MM.1S (cell line): ENCODE results near the gene FOXO1.

ENCODE experiments used
- DNase-seq: peaks from one replicate; pipeline ENCODE4 v3.0.0-alpha.2; 2015
- H2AFZ ChIP-seq: fragments of 300-600 bp; sonication (generic); 2 replicates; pipeline ENCODE4 v1.6.0; 2016; ENCODE audit warnings: antibody characterized with exemption, low read length
- H3F3A ChIP-seq: fragments of 300-600 bp; sonication (generic); 2 replicates; pipeline ENCODE4 v1.6.1; 2016; ENCODE audit warnings: mild to moderate bottlenecking, antibody characterized with exemption, low read length, moderate library complexity, mixed read lengths; ENCODE audit not compliant: insufficient read depth
- H3K27ac ChIP-seq: fragments of 300-600 bp; sonication (generic); 2 replicates; pipeline ENCODE4 v1.5.1; 2016; ENCODE audit warnings: mild to moderate bottlenecking, low read length
- H3K27me3 ChIP-seq: fragments of 300-600 bp; sonication (generic); replicated peaks from 2 replicates; pipeline ENCODE4 v1.6.0; 2016; ENCODE audit warnings: low read length; ENCODE audit not compliant: insufficient read depth
- H3K36me3 ChIP-seq: fragments of 300-600 bp; sonication (generic); replicated peaks from 2 replicates; pipeline ENCODE4 v1.6.1; 2016; ENCODE audit warnings: mild to moderate bottlenecking, low read length, mixed read lengths; ENCODE audit not compliant: insufficient read depth
- H3K4me1 ChIP-seq: fragments of 300-600 bp; sonication (generic); 2 replicates; pipeline ENCODE4 v1.6.1; 2016; ENCODE audit warnings: low read length, mixed read lengths
- H3K4me2 ChIP-seq: fragments of 300-600 bp; sonication (generic); 2 replicates; pipeline ENCODE4 v1.6.0; 2016; ENCODE audit warnings: low read depth, low read length
- H3K4me3 ChIP-seq: fragments of 300-600 bp; sonication (generic); 2 replicates; pipeline ENCODE4 v1.5.1; 2016; ENCODE audit warnings: low read length, mixed read lengths
- H3K79me2 ChIP-seq: fragments of 300-600 bp; sonication (generic); 2 replicates; pipeline ENCODE4 v1.6.1; 2016; ENCODE audit warnings: mixed run types, low read length, mixed read lengths
- H3K9ac ChIP-seq: fragments of 300-600 bp; sonication (generic); 2 replicates; pipeline ENCODE4 v1.6.1; 2016; ENCODE audit warnings: low read length, mixed read lengths
- H3K9me2 ChIP-seq: fragments of 300-600 bp; sonication (generic); replicated peaks from 2 replicates; pipeline ENCODE4 v1.6.1; 2016; ENCODE audit warnings: mild to moderate bottlenecking, low read length, mixed read lengths; ENCODE audit not compliant: insufficient read depth
- H3K9me3 ChIP-seq: fragments of 300-600 bp; sonication (generic); replicated peaks from 2 replicates; pipeline ENCODE4 v1.6.1; 2016; ENCODE audit warnings: mild to moderate bottlenecking, low read length, mixed read lengths; ENCODE audit not compliant: insufficient read depth
- H4K20me1 ChIP-seq: fragments of 300-600 bp; sonication (generic); 2 replicates; pipeline ENCODE4 v1.6.1; 2016; ENCODE audit warnings: mild to moderate bottlenecking, low read length, moderate library complexity, mixed read lengths; ENCODE audit not compliant: insufficient read depth
- CTCF ChIP-seq: fragments of 300-600 bp; sonication (generic); IDR thresholded peaks from 2 replicates; pipeline ENCODE4 v1.5.1; 2016; ENCODE audit warnings: antibody characterized with exemption, low read length, mixed read lengths
- EZH2 ChIP-seq: fragments of 300-600 bp; sonication (generic); optimal IDR thresholded peaks from 2 replicates; pipeline ENCODE3; 2017; ENCODE audit warnings: low read depth, mild to moderate bottlenecking, antibody characterized with exemption, low read length, mixed read lengths
- EZH2phosphoT487 ChIP-seq: fragments of 300-600 bp; sonication (generic); IDR thresholded peaks from 2 replicates; pipeline ENCODE4 v1.6.1; 2018; ENCODE audit warnings: antibody characterized with exemption, low read length

Gene FOXO1

GRCh38 chr13:40624383-40624782 lies 42.1 kb downstream of the FOXO1 start:
- no peaks in the 10 kb centered on the region for H3K9me2 ChIP-seq
- no peak overlapping the region for H2AFZ ChIP-seq
- no peaks in the 10 kb centered on the region for H3K27me3 ChIP-seq
- H3K4me1 ChIP-seq: no peaks in the 10 kb centered on the region
- TF ChIP-seq EZH2phosphoT487: no peak
- H3K36me3 ChIP-seq: no peaks in the 10 kb centered on the region
- H3K4me2 ChIP-seq: no peak overlapping the region
- no peaks in the 10 kb centered on the region for H3K9me3 ChIP-seq
- H3F3A ChIP-seq: no peaks in the 10 kb centered on the region
- H3K4me3 ChIP-seq: no peak overlapping the region
- H3K27ac ChIP-seq: no peak overlapping the region
- no peak for DNase-seq
- peaks cover 32% of the 10 kb centered on the region for H3K79me2 ChIP-seq
- no peak overlapping the region for H3K9ac ChIP-seq
- H4K20me1 ChIP-seq: no peaks in the 10 kb centered on the region

- H3K9me3 ChIP-seq: no peaks in the 10 kb centered on the region
- H3K4me3 ChIP-seq: no peak overlapping the region
- no peak for DNase-seq
- H4K20me1 ChIP-seq: no peaks in the 10 kb centered on the region
- H3K9ac ChIP-seq: no peak overlapping the region
- no peaks in the 10 kb centered on the region for H3F3A ChIP-seq
- H3K27me3 ChIP-seq: no peaks in the 10 kb centered on the region
- no peak overlapping the region for H2AFZ ChIP-seq
- H3K79me2 ChIP-seq: peaks cover 33% of the 10 kb centered on the region
- no peaks in the 10 kb centered on the region for H3K4me1 ChIP-seq
- no peaks in the 10 kb centered on the region for H3K36me3 ChIP-seq
- H3K4me2 ChIP-seq: no peak overlapping the region
- no peaks in the 10 kb centered on the region for H3K9me2 ChIP-seq
- TF ChIP-seq EZH2phosphoT487: no peak
- no peak for TF ChIP-seq EZH2
- no peak for TF ChIP-seq CTCF
- no peak overlapping the region for H3K27ac ChIP-seq
Measured at GRCh38 chr13:40622761-40623160, 43.7 kb downstream of the FOXO1 start.

GRCh38 chr13:40622246-40622645 lies 44.2 kb downstream of the FOXO1 start:
- Histone ChIP-seq H3K9me3 (no peaks in the 10 kb centered on the region), H3K27me3 (no peaks in the 10 kb centered on the region), H3K27ac (no peak overlapping the region), H3K9me2 (no peaks in the 10 kb centered on the region), H3K36me3 (no peaks in the 10 kb centered on the region), H3F3A (no peaks in the 10 kb centered on the region), H3K4me3 (no peak overlapping the region), H3K4me1 (no peaks in the 10 kb centered on the region), H2AFZ (no peak overlapping the region), H4K20me1 (no peaks in the 10 kb centered on the region), H3K9ac (no peak overlapping the region), H3K79me2 (peaks cover 32% of the 10 kb centered on the region), H3K4me2 (no peak overlapping the region)
- TF ChIP-seq EZH2phosphoT487 (no peak), CTCF (no peak), EZH2 (no peak)
- DNase-seq: no peak

- Histone ChIP-seq H4K20me1 (no peaks in the 10 kb centered on the region), H3K27ac (no peak overlapping the region), H3K79me2 (peaks cover 27% of the 10 kb centered on the region)
Measured at GRCh38 chr13:40619479-40619814, 47.0 kb downstream of the FOXO1 start.

More at GRCh38 chr13:40619479-40619814, 47.0 kb downstream of the FOXO1 start:
- TF ChIP-seq EZH2 (no peak), CTCF (no peak), EZH2phosphoT487 (no peak)
- no peaks in the 10 kb centered on the region for H3K27me3 ChIP-seq
- no peaks in the 10 kb centered on the region for H3K36me3 ChIP-seq
- DNase-seq: no peak
- no peak overlapping the region for H3K9ac ChIP-seq
- no peaks in the 10 kb centered on the region for H3K9me3 ChIP-seq
- no peaks in the 10 kb centered on the region for H3F3A ChIP-seq
- H3K4me2 ChIP-seq: no peak overlapping the region
- H3K9me2 ChIP-seq: no peaks in the 10 kb centered on the region
- H2AFZ ChIP-seq: no peak overlapping the region
- H3K4me3 ChIP-seq: no peak overlapping the region
- no peaks in the 10 kb centered on the region for H3K4me1 ChIP-seq
